HFFc6 (cell line): Measurements from ENCODE around the gene NSUN4. TPM values are rescaled to one million over a fixed set of nuclear protein-coding genes. Genes with fewer than 3 reads are reported as not detected.

Experiments
- DNase-seq: peaks from one replicate; pipeline ENCODE4 v3.0.0-alpha.2; 2018
- H3K27ac Mint-ChIP-seq: 2 replicates; pipeline ENCODE4 v1.8.0; 2020; ENCODE audit warnings: mild to moderate bottlenecking, mixed read lengths
- H3K27me3 Mint-ChIP-seq: 2 replicates; pipeline ENCODE4 v1.8.0; 2021; ENCODE audit warnings: mild to moderate bottlenecking, moderate library complexity, mixed read lengths; ENCODE audit not compliant: insufficient read depth
- H3K36me3 Mint-ChIP-seq: 2 replicates; pipeline ENCODE4 v1.8.0; 2021; ENCODE audit warnings: low read depth, mixed read lengths
- H3K4me1 Mint-ChIP-seq: 2 replicates; pipeline ENCODE4 v1.8.0; 2020; ENCODE audit warnings: low read depth, mixed read lengths
- H3K4me3 Mint-ChIP-seq: 2 replicates; pipeline ENCODE4 v1.8.0; 2020; ENCODE audit warnings: mild to moderate bottlenecking, moderate library complexity, mixed read lengths
- H3K9me3 Mint-ChIP-seq: 2 replicates; pipeline ENCODE4 v1.8.0; 2020; ENCODE audit warnings: mild to moderate bottlenecking, mixed read lengths
- CTCF ChIP-seq: fragments of 200-600 bp; sonication (generic); IDR thresholded peaks from 2 replicates; pipeline ENCODE4 v1.5.0; 2021; ENCODE audit warnings: antibody characterized with exemption, mild to moderate bottlenecking
- long read RNA-seq: library from polyadenylated mRNA; unstranded; transcript quantifications from one replicate; pipeline ENCODE4 v2.0.0, GENCODE V29; 2019
- total RNA-seq, 6 experiments: library from RNA; stranded (reverse); fragmentation: NEBNext Ultra II Directional; extraction: Animal tissue kit (Norgen Biotek cat#: 25700); gene quantifications; 2 replicates in 1 of 6; 3 replicates in 5 of 6; pipeline ENCODE4 v1.2.3, GENCODE V29; 2021

The NSUN4 gene
- total RNA-seq = 10 to 100 TPM; 14.8 to 17.2 (median 16.7) TPM
- long read RNA-seq, partial matches to known transcripts = 0 of 5 reads
- long read RNA-seq, other reads (novel, unspliced or antisense) = 1 of 5 reads

GRCh38 chr1:46340404-46341221, at the start of gene NSUN4:
TSS of gene NSUN4 (plus strand) at chr1:46340807. CDS start at chr1:46340827, 20 bp downstream.
- H3K4me1 Mint-ChIP-seq = peaks cover 36% of the 10 kb centered on the region
- H3K27ac Mint-ChIP-seq = peak within 1 kb of the TSS; percentile 100
- peaks cover 4% of the 10 kb centered on the region; the same call in 1 of the 2 replicates for H3K27me3 Mint-ChIP-seq
- DNase-seq = peak; percentile 95
- TF ChIP-seq CTCF = peak; percentile 77
- no peaks in the 10 kb centered on the region for H3K9me3 Mint-ChIP-seq
- H3K4me3 Mint-ChIP-seq = peak within 1 kb of the TSS; percentile 99
- peaks cover 11% of the 10 kb centered on the region; the same call in 1 of the 2 replicates for H3K36me3 Mint-ChIP-seq

- no peaks in the 10 kb centered on the region; the same call in 1 of the 2 replicates for H3K27me3 Mint-ChIP-seq
- H3K27ac Mint-ChIP-seq = no peak overlapping the region
- DNase-seq = no peak
- peaks cover 20% of the 10 kb centered on the region for H3K4me1 Mint-ChIP-seq
- no peak overlapping the region for H3K4me3 Mint-ChIP-seq
- H3K36me3 Mint-ChIP-seq = peaks cover 40% of the 10 kb centered on the region
- TF ChIP-seq CTCF = no peak
- H3K9me3 Mint-ChIP-seq = no peaks in the 10 kb centered on the region
Observed at GRCh38 chr1:46295306-46295705, 45.3 kb upstream of the NSUN4 start.

- Mint-ChIP-seq H3K27ac (peak overlapping the region; percentile 27), H3K27me3 (peaks cover 2% of the 10 kb centered on the region), H3K4me3 (no peak overlapping the region), H3K4me1 (peaks cover 32% of the 10 kb centered on the region), H3K9me3 (no peaks in the 10 kb centered on the region), H3K36me3 (peaks cover 37% of the 10 kb centered on the region)
- no peak for DNase-seq
- no peak for TF ChIP-seq CTCF
Observed at GRCh38 chr1:46298387-46298786, 42.2 kb upstream of the NSUN4 start.

GRCh38 chr1:46300673-46301405, 39.8 kb upstream of the NSUN4 start:
- H3K27me3 Mint-ChIP-seq = peaks cover 2% of the 10 kb centered on the region
- H3K4me3 Mint-ChIP-seq = peak overlapping the region; percentile 98
- peak overlapping the region; percentile 98 for H3K27ac Mint-ChIP-seq
- peaks cover 37% of the 10 kb centered on the region for H3K4me1 Mint-ChIP-seq
- no peak for TF ChIP-seq CTCF
- no peak for DNase-seq
- H3K36me3 Mint-ChIP-seq = peaks cover 33% of the 10 kb centered on the region
- no peaks in the 10 kb centered on the region for H3K9me3 Mint-ChIP-seq

- Mint-ChIP-seq H3K4me3 (peak overlapping the region; percentile 98), H3K4me1 (peaks cover 43% of the 10 kb centered on the region), H3K9me3 (no peaks in the 10 kb centered on the region), H3K36me3 (peaks cover 31% of the 10 kb centered on the region), H3K27me3 (peaks cover 2% of the 10 kb centered on the region), H3K27ac (peak overlapping the region; percentile 98)
- DNase-seq = no peak
- TF ChIP-seq CTCF = no peak
Observed at GRCh38 chr1:46301406-46301807, 39.2 kb upstream of the NSUN4 start.
